OCI-LY1 (cell line): ENCODE measurements around the gene ST6GALNAC2.
"Not testable (repeated sequence)": the region's sequence is repeated elsewhere in the genome, so short reads cannot be mapped to it uniquely, and the experiment has no call there.

Experiments used
- H2AFZ ChIP-seq: fragments of 200-600 bp; sonication (generic), shearing (Covaris generic); 2 replicates; pipeline ENCODE4 v1.6.0; 2014; ENCODE audit warnings: antibody characterized with exemption, mild to moderate bottlenecking, low read length
- H3F3A ChIP-seq: fragments of 200-600 bp; sonication (generic), shearing (Covaris generic); 2 replicates; pipeline ENCODE4 v1.6.0; 2014; ENCODE audit warnings: mild to moderate bottlenecking, antibody characterized with exemption, low read length, moderate library complexity; ENCODE audit not compliant: insufficient read depth
- H3K27ac ChIP-seq: fragments of 200-600 bp; sonication (generic); 2 replicates; pipeline ENCODE4 v1.5.1; 2014; ENCODE audit warnings: low read length, mixed run types, mild to moderate bottlenecking, low read depth; ENCODE audit not compliant: poor library complexity, severe bottlenecking
- H3K27me3 ChIP-seq: fragments of 200-600 bp; sonication (generic); 2 replicates; pipeline ENCODE4 v1.6.0; 2014; ENCODE audit warnings: antibody characterized with exemption, mild to moderate bottlenecking, low read length, moderate library complexity; ENCODE audit not compliant: insufficient read depth
- H3K36me3 ChIP-seq: fragments of 200-600 bp; sonication (generic); 2 replicates; pipeline ENCODE4 v1.6.1; 2014; ENCODE audit warnings: mild to moderate bottlenecking, antibody characterized with exemption, low read length, moderate library complexity, mixed read lengths; ENCODE audit not compliant: insufficient read depth
- H3K4me1 ChIP-seq: fragments of 200-600 bp; sonication (generic); 2 replicates; pipeline ENCODE4 v1.5.1; 2014; ENCODE audit warnings: mild to moderate bottlenecking, low read length, moderate library complexity; ENCODE audit not compliant: insufficient read depth, severe bottlenecking
- H3K4me2 ChIP-seq: fragments of 200-600 bp; sonication (generic), shearing (Covaris generic); 2 replicates; pipeline ENCODE4 v1.6.1; 2014; ENCODE audit warnings: low read length
- H3K4me3 ChIP-seq: fragments of 200-600 bp; sonication (generic); 2 replicates; pipeline ENCODE4 v1.5.1; 2014; ENCODE audit warnings: low read length, low read depth, mild to moderate bottlenecking, mixed read lengths; ENCODE audit not compliant: poor library complexity, severe bottlenecking
- H3K79me2 ChIP-seq: fragments of 200-600 bp; shearing (Covaris generic); 2 replicates; pipeline ENCODE4 v1.6.1; 2016; ENCODE audit warnings: mixed run types, low read length, mixed read lengths; ENCODE audit not compliant: insufficient read depth
- H3K9ac ChIP-seq: fragments of 200-600 bp; sonication (generic), shearing (Covaris generic); 2 replicates; pipeline ENCODE4 v1.6.1; 2014; ENCODE audit warnings: mild to moderate bottlenecking, low read length, mixed read lengths
- H3K9me2 ChIP-seq: fragments of 200-600 bp; sonication (generic), shearing (Covaris generic); 2 replicates; pipeline ENCODE4 v1.6.1; 2014; ENCODE audit warnings: low read depth, mild to moderate bottlenecking, low read length, mixed read lengths
- H3K9me3 ChIP-seq: fragments of 200-600 bp; shearing (Covaris generic); 2 replicates; pipeline ENCODE4 v1.6.1; 2014; ENCODE audit warnings: low read length, mixed read lengths
- H4K20me1 ChIP-seq: fragments of 200-600 bp; sonication (generic), shearing (Covaris generic); 2 replicates; pipeline ENCODE4 v1.6.0; 2016; ENCODE audit warnings: mild to moderate bottlenecking, low read length; ENCODE audit not compliant: insufficient read depth
- EZH2 ChIP-seq: fragments of 200-600 bp; sonication (generic), shearing (Covaris generic); IDR thresholded peaks from 2 replicates; pipeline ENCODE4 v1.8.0; 2017; ENCODE audit warnings: borderline replicate concordance, mixed run types, mild to moderate bottlenecking, antibody characterized with exemption, low read length, moderate library complexity, mixed read lengths
- TF ChIP-seq, protein P1 (sequence below): fragments of 200-600 bp; sonication (generic), shearing (Covaris generic); IDR thresholded peaks from 2 replicates; pipeline ENCODE4 v1.5.1; 2017; ENCODE audit warnings: mild to moderate bottlenecking, antibody characterized with exemption, low read length, moderate library complexity, mixed read lengths

ST6GALNAC2 gene

GRCh38 chr17:76566613-76566943 lies 19.1 kb downstream of the ST6GALNAC2 start:
- Histone ChIP-seq H3K36me3 (peaks cover 47% of the 10 kb centered on the region), H3K79me2 (no peaks in the 10 kb centered on the region), H3K9me3 (no peaks in the 10 kb centered on the region), H3K4me1 (peaks cover 12% of the 10 kb centered on the region), H3K9me2 (no peaks in the 10 kb centered on the region), H3K4me2 (no peak overlapping the region), H4K20me1 (no peaks in the 10 kb centered on the region), H2AFZ (no peak overlapping the region), H3K9ac (no peak overlapping the region), H3K27ac (no peak overlapping the region), H3F3A (no peaks in the 10 kb centered on the region), H3K4me3 (no peak overlapping the region), H3K27me3 (no peaks in the 10 kb centered on the region)
- TF ChIP-seq EZH2: no peak

- no peak overlapping the region for H3K27ac ChIP-seq
Observed at GRCh38 chr17:76565728-76566612, 19.7 kb downstream of the ST6GALNAC2 start.

GRCh38 chr17:76564991-76565727 lies 20.5 kb downstream of the ST6GALNAC2 start:
- H3F3A ChIP-seq, H3K9ac ChIP-seq, H3K4me3 ChIP-seq, H3K9me3 ChIP-seq, H3K4me2 ChIP-seq, H3K27ac ChIP-seq, H3K27me3 ChIP-seq, H3K9me2 ChIP-seq, H3K79me2 ChIP-seq, H2AFZ ChIP-seq, H4K20me1 ChIP-seq: not testable (repeated sequence)
- Histone ChIP-seq H3K36me3 (peaks cover 61% of the 10 kb centered on the region), H3K4me1 (peaks cover 21% of the 10 kb centered on the region)

More at GRCh38 chr17:76565728-76566612, 19.7 kb downstream of the ST6GALNAC2 start:
- Histone ChIP-seq H3K9ac (no peak overlapping the region), H3K4me3 (no peak overlapping the region), H4K20me1 (no peaks in the 10 kb centered on the region), H3K79me2 (peaks cover 3% of the 10 kb centered on the region; the same call in 1 of the 2 replicates), H3K27me3 (no peaks in the 10 kb centered on the region), H3K36me3 (peaks cover 53% of the 10 kb centered on the region), H3K4me1 (peaks cover 13% of the 10 kb centered on the region), H3F3A (no peaks in the 10 kb centered on the region), H3K9me2 (no peaks in the 10 kb centered on the region), H3K4me2 (no peak overlapping the region), H2AFZ (no peak overlapping the region), H3K9me3 (no peaks in the 10 kb centered on the region)
- TF ChIP-seq EZH2: no peak
- TF ChIP-seq, protein P1, sequence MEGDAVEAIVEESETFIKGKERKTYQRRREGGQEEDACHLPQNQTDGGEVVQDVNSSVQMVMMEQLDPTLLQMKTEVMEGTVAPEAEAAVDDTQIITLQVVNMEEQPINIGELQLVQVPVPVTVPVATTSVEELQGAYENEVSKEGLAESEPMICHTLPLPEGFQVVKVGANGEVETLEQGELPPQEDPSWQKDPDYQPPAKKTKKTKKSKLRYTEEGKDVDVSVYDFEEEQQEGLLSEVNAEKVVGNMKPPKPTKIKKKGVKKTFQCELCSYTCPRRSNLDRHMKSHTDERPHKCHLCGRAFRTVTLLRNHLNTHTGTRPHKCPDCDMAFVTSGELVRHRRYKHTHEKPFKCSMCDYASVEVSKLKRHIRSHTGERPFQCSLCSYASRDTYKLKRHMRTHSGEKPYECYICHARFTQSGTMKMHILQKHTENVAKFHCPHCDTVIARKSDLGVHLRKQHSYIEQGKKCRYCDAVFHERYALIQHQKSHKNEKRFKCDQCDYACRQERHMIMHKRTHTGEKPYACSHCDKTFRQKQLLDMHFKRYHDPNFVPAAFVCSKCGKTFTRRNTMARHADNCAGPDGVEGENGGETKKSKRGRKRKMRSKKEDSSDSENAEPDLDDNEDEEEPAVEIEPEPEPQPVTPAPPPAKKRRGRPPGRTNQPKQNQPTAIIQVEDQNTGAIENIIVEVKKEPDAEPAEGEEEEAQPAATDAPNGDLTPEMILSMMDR: no peak

- not testable (repeated sequence) for H3F3A ChIP-seq, H3K9ac ChIP-seq, H3K4me2 ChIP-seq, H4K20me1 ChIP-seq, H3K9me3 ChIP-seq, H3K4me3 ChIP-seq, H3K27me3 ChIP-seq, H2AFZ ChIP-seq, H3K9me2 ChIP-seq, H3K27ac ChIP-seq
- Histone ChIP-seq H3K79me2 (peaks cover 25% of the 10 kb centered on the region), H3K36me3 (peaks cover 79% of the 10 kb centered on the region), H3K4me1 (peaks cover 39% of the 10 kb centered on the region)
Observed at GRCh38 chr17:76563359-76563758, 22.3 kb downstream of the ST6GALNAC2 start.
